Chondrocyte (in vitro differentiated cells): Measurements from ENCODE around the gene KRTAP10-11. TPM values are rescaled to one million over a fixed set of nuclear protein-coding genes. Genes with fewer than 3 reads are reported as not detected.

Experiments used
- DNase-seq: peaks from one replicate; pipeline ENCODE4 v3.0.0; 2021; ENCODE audit warnings: mixed read lengths, low spot score
- H3K27ac Mint-ChIP-seq: one replicate; pipeline ENCODE4 v1.8.0; 2021; ENCODE audit warnings: mild to moderate bottlenecking, moderate library complexity, mixed read lengths; ENCODE audit not compliant: unreplicated experiment
- H3K27me3 Mint-ChIP-seq: 2 replicates; pipeline ENCODE4 v1.8.0; 2021; ENCODE audit warnings: low read depth, mixed read lengths
- H3K36me3 Mint-ChIP-seq: 2 replicates; pipeline ENCODE4 v1.8.0; 2021; ENCODE audit warnings: low read depth, mixed read lengths
- H3K4me1 Mint-ChIP-seq: 2 replicates; pipeline ENCODE4 v1.8.0; 2021; ENCODE audit warnings: low read depth, mild to moderate bottlenecking, mixed read lengths
- H3K4me3 Mint-ChIP-seq: one replicate; pipeline ENCODE4 v1.8.0; 2021; ENCODE audit warnings: mild to moderate bottlenecking, moderate library complexity, mixed read lengths; ENCODE audit not compliant: unreplicated experiment
- H3K9me3 Mint-ChIP-seq: 2 replicates; pipeline ENCODE4 v1.8.0; 2021; ENCODE audit warnings: low read depth, mixed read lengths
- total RNA-seq: library from RNA; stranded (reverse); gene quantifications from 3 replicates; pipeline ENCODE4 v1.2.1, GENCODE V29; 2021
- TF ChIP-seq, protein P1 (sequence below): fragments of 200-600 bp; sonication (generic); IDR thresholded peaks from 2 replicates; pipeline ENCODE4 v1.5.0; 2021; ENCODE audit warnings: antibody characterized with exemption, mild to moderate bottlenecking, moderate library complexity

KRTAP10-11 gene
- total RNA-seq, 1 donor from 2014 or later, result not detected

DNA sequence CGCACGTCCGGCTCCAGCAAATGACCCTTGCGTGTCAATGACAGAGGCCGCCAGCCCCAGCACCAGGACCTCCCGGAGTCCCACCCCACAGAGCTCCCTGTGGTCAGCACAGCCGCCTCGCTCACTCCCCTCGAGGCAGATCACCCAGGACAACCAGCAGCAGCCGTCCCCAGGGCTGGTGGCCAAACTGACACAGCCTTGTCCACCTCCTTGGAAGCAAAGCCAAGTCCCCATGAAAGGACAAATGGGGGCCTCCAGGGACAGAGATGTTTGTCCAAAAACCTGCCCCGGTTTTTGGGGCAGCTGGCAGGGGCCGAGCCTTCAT, 6.9 kb upstream of the KRTAP10-11 start:
- Mint-ChIP-seq H3K36me3 (no peaks in the 10 kb centered on the region), H3K27ac (no peak overlapping the region), H3K4me3 (no peak overlapping the region), H3K4me1 (no peaks in the 10 kb centered on the region), H3K27me3 (peaks cover 49% of the 10 kb centered on the region), H3K9me3 (peaks cover 31% of the 10 kb centered on the region)
- TF ChIP-seq, protein P1, sequence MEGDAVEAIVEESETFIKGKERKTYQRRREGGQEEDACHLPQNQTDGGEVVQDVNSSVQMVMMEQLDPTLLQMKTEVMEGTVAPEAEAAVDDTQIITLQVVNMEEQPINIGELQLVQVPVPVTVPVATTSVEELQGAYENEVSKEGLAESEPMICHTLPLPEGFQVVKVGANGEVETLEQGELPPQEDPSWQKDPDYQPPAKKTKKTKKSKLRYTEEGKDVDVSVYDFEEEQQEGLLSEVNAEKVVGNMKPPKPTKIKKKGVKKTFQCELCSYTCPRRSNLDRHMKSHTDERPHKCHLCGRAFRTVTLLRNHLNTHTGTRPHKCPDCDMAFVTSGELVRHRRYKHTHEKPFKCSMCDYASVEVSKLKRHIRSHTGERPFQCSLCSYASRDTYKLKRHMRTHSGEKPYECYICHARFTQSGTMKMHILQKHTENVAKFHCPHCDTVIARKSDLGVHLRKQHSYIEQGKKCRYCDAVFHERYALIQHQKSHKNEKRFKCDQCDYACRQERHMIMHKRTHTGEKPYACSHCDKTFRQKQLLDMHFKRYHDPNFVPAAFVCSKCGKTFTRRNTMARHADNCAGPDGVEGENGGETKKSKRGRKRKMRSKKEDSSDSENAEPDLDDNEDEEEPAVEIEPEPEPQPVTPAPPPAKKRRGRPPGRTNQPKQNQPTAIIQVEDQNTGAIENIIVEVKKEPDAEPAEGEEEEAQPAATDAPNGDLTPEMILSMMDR, result no peak
- DNase-seq, result no peak

- peaks cover 4% of the 10 kb centered on the region for H3K36me3 Mint-ChIP-seq
- TF ChIP-seq, protein P1, result no peak
- H3K4me3 Mint-ChIP-seq, result no peak overlapping the region
- no peak overlapping the region for H3K27ac Mint-ChIP-seq
- DNase-seq, result no peak
- H3K27me3 Mint-ChIP-seq, result peaks cover 41% of the 10 kb centered on the region
- H3K4me1 Mint-ChIP-seq, result no peaks in the 10 kb centered on the region
- H3K9me3 Mint-ChIP-seq, result peaks cover 36% of the 10 kb centered on the region
Observed at GRCh38 chr21:44640761-44641160, 5.5 kb upstream of the KRTAP10-11 start.

GRCh38 chr21:44643741-44644310, 2.4 kb upstream of the KRTAP10-11 start:
- peaks cover 36% of the 10 kb centered on the region for H3K27me3 Mint-ChIP-seq
- H3K36me3 Mint-ChIP-seq, result peaks cover 6% of the 10 kb centered on the region
- no peak overlapping the region for H3K27ac Mint-ChIP-seq
- H3K4me1 Mint-ChIP-seq, result no peaks in the 10 kb centered on the region
- DNase-seq, result no peak
- peaks cover 36% of the 10 kb centered on the region for H3K9me3 Mint-ChIP-seq
- TF ChIP-seq, protein P1, result no peak
- H3K4me3 Mint-ChIP-seq, result no peak overlapping the region

- Mint-ChIP-seq H3K4me3 (no peak overlapping the region), H3K27me3 (peaks cover 30% of the 10 kb centered on the region), H3K4me1 (no peaks in the 10 kb centered on the region), H3K9me3 (peaks cover 36% of the 10 kb centered on the region), H3K36me3 (peaks cover 6% of the 10 kb centered on the region), H3K27ac (no peak overlapping the region)
- no peak for DNase-seq
- TF ChIP-seq, protein P1, result no peak
Observed at GRCh38 chr21:44644878-44645277, 1.3 kb upstream of the KRTAP10-11 start.

GRCh38 chr21:44647222-44647552, 973 bp downstream of the KRTAP10-11 start:
- H3K4me1 Mint-ChIP-seq, result no peaks in the 10 kb centered on the region
- no peak for DNase-seq
- H3K27ac Mint-ChIP-seq, result no peak overlapping the region
- H3K27me3 Mint-ChIP-seq, result peaks cover 22% of the 10 kb centered on the region
- H3K9me3 Mint-ChIP-seq, result peaks cover 26% of the 10 kb centered on the region
- H3K36me3 Mint-ChIP-seq, result peaks cover 6% of the 10 kb centered on the region
- no peak overlapping the region for H3K4me3 Mint-ChIP-seq
- TF ChIP-seq, protein P1, result no peak
